Mononuclear cell (primary cell): ENCODE data around the gene PLA2G5. TPM values are rescaled to one million over a fixed set of nuclear protein-coding genes. Genes with fewer than 3 reads are reported as not detected.
"Not testable (repeated sequence)": the region's sequence is repeated elsewhere in the genome, so short reads cannot be mapped to it uniquely, and the experiment has no call there.

Experiments
- H3K27me3 ChIP-seq: 2 replicates; pipeline ENCODE4 v1.6.0; 2011; ENCODE audit warnings: low read length, control low read depth; ENCODE audit not compliant: insufficient read depth
- H3K4me1 ChIP-seq: 2 replicates; pipeline ENCODE4 v1.5.1; 2011; ENCODE audit warnings: mild to moderate bottlenecking, low read length, control low read depth; ENCODE audit not compliant: insufficient read depth
- H3K4me3 ChIP-seq: 2 replicates; pipeline ENCODE4 v1.5.1; 2011; ENCODE audit warnings: mild to moderate bottlenecking, low read length, moderate library complexity
- H3K9me3 ChIP-seq: 2 replicates; pipeline ENCODE4 v1.5.1; 2011; ENCODE audit warnings: low read depth, mild to moderate bottlenecking, control low read depth, low read length
- total RNA-seq: library from RNA; depleted of rRNA; stranded (reverse); fragments of >200 nt; gene quantifications from one replicate; pipeline ENCODE4 v1.2.3, GENCODE V29; 2012

The PLA2G5 gene, protein sequence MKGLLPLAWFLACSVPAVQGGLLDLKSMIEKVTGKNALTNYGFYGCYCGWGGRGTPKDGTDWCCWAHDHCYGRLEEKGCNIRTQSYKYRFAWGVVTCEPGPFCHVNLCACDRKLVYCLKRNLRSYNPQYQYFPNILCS
- not detected for total RNA-seq

DNA sequence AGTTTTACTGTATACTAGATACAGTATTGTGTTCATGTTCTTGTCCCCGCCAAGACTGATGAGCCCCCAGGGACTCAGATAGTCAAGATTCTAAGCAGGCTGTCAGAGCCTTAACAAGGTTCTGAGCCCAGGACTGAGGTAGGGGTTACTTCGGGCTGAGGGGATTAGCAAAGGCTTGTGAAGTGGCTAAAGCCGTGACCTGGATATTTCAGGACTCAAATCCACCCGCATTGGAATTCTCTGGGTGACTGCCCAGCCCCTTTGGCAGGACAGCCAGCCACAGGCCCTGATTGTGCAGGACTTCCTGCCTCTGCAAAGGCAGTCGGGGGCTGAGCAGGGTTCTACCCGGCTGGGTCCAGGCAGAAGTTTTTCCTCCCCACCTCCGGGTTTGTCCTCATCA, at the start of gene PLA2G5:
Gene PLA2G5, plus strand, starts transcription at position 321 of the 400 bp plus-strand sequence. CDS start 14,637 bp downstream, outside the sequence.
- Histone ChIP-seq H3K27me3 (no peaks in the 10 kb centered on the region), H3K4me1 (peaks cover 9% of the 10 kb centered on the region), H3K4me3 (no peak within 1 kb of the TSS), H3K9me3 (no peaks in the 10 kb centered on the region)

DNA sequence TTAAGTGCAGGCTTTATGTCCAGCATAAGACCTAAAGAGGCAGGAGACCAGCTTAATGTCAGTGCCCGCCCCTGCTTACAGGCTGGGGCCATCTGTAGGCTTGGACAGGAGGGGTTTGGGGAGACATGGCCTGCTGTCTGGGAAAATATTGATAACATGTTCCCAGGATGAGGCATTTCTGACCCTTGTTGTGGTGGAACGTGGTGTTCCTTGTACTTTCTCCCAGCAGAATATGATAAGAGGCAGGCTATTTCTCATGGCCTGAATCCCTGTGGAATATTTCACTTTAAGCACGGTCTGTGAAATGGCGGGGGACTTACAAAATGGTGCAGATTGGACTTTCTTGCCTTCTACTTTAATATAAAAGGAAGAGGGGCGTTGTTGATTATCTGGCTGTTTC, 41.9 kb upstream of the PLA2G5 start:
- Histone ChIP-seq H3K4me1 (no peaks in the 10 kb centered on the region), H3K4me3 (no peak overlapping the region), H3K27me3 (peaks cover 15% of the 10 kb centered on the region), H3K9me3 (no peaks in the 10 kb centered on the region)

DNA sequence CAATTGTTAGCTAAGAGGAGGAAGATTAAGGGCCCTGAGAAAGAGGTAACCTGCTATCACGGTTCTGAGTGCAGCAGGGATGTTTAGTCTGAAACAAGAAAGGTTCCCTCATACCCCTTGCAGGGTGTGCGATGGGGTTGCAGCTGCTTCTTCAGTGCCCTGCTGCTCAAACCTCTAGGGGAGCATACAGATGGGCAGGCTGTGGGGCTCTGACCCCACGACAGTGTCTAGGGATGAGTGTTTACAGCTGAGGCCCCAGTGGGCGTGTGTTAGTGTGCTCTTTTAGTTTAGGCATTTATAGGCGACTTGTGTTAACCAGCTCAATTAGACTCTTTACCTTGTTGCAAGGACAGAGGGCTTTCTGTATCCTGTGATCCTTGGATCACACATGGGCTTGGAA, 41.3 kb upstream of the PLA2G5 start:
- Histone ChIP-seq H3K27me3 (peaks cover 12% of the 10 kb centered on the region), H3K4me3 (no peak overlapping the region), H3K4me1 (no peaks in the 10 kb centered on the region), H3K9me3 (no peaks in the 10 kb centered on the region)

DNA sequence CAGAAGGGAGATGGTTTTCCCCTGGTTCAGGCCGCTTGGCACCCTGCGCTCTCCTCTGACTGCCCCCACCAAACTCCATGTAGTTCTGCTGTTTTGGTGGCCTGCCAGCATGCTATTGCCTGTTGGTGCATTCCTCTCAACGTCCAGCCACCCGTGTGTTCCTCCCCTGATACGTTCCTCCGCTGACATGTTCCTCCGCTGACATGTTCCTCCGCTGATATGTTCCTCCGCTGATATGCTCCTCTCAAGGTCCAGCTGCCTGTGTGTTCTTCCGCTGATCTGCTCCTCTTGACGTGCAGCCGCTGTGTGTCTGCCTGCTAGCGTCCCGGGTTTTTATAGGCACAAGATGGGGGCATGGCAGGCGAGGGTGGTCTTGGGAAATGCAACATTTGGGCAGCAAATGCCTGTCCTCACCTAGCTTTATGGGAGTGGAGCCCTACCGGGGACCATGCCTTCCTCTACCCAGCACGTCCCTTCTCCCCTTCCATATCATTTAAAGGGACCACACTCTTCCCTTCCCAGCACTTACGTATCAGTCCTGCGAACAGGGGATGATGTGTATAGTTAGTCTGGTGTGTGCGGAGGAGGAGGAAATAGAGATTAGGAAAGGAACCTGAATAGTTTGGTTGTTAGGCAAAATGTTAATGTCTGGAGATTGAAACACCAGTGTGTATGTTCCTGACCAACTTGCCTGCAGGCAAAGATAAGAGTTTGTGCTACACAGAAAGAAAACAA, 40.6 kb upstream of the PLA2G5 start:
- Histone ChIP-seq H3K27me3 (peaks cover 11% of the 10 kb centered on the region), H3K4me3 (no peak overlapping the region), H3K9me3 (no peaks in the 10 kb centered on the region), H3K4me1 (no peaks in the 10 kb centered on the region)

DNA sequence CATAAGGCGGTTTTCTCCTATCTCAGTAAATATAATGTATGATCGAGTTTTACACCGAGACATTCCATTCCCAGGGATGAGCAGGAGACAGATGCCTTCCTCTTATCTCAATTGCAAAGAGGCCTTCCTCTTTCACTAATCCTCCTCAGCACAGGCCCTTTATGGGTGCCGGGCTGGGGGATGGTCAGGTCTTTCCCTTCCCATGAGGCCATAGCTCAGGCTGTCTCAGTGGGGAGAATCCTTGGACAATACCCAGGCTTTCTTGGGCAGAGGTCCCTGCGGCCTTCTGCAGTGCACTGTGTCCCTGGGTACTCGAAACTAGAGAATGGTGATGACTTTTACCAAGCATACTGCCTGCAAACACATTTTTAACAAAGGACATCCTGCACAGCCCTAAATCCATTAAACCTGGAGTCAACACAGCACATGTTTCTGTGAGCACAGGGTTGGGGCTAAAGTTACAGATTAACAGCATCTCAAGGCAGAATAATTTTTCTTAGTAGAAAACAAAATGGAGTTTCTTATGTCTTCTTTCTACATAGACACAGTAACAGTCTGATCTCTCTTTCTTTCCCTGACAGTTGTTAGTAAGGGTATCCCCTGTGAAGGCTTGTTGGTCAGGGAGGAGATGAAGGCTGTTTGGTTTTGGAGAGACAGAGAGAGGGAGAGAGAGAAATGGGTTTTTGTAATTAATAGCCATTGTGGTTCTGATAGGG, 39.4 kb upstream of the PLA2G5 start:
- H3K27me3 ChIP-seq: peaks cover 11% of the 10 kb centered on the region
- not testable (repeated sequence) for H3K9me3 ChIP-seq, H3K4me1 ChIP-seq, H3K4me3 ChIP-seq

DNA sequence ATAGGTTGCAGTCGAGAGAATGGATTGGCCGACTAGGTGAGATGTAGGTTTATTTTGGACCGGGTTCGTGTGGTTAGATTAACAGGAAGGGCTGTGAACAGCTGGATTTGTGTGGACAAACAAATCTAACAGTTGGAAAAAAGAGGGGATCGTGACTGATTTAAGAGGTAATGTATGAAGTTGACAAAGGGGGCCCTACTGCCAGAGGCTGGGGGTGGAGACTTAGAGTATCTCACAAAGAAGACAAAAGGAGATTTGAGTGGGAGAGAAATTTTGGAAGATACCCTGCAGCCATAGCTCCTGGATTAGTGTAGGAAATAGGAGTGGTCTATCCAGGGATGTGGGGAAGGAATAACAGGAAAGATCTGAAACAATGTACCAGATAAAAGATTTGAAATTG, 38.8 kb upstream of the PLA2G5 start:
- Histone ChIP-seq H3K27me3 (peaks cover 11% of the 10 kb centered on the region), H3K4me3 (no peak overlapping the region), H3K9me3 (peaks cover 8% of the 10 kb centered on the region), H3K4me1 (no peaks in the 10 kb centered on the region)

DNA sequence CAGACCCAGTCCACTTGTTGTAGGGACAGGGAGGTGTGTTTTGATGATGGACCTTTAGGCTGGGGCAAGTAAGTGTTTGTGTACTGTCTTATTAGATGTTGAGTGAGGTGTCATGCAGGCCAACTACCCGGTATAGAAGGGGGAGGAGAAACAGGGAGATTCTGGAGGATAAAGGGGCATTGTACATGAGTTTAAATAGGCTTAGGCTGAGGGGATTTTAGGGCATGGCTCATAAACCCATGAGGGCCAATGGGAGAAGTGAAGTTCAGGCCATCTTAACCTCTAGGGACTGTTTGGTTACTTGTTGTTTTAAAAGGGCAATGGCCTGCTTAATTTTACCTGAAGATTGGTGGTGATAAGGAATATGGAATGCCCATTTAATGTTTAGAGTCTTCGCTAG, 38.2 kb upstream of the PLA2G5 start:
- no peaks in the 10 kb centered on the region for H3K4me1 ChIP-seq
- H3K27me3 ChIP-seq: peaks cover 8% of the 10 kb centered on the region
- H3K9me3 ChIP-seq: peaks cover 8% of the 10 kb centered on the region
- no peak overlapping the region for H3K4me3 ChIP-seq

DNA sequence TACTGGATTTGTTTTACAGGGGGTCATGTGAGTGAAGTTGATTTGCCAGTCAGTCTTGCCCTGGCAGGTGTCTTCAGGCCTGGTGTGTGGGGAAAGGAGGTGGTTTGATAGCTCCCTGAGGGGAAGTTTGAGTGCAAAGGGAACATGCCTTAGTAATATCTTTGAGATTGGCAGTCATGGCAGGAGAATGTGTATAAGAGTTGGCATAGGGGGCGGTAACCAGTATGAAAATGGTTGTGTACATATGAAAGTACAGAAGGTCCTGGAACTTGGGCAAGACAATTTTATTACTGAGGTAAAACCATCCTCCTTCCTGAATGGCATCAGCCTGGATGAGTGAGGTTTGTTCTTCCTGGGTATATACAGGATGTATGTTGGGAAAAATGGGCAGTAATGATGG, 37.6 kb upstream of the PLA2G5 start:
- Histone ChIP-seq H3K4me1 (peaks cover under 1% of the 10 kb centered on the region), H3K9me3 (peaks cover 8% of the 10 kb centered on the region), H3K27me3 (peaks cover 3% of the 10 kb centered on the region), H3K4me3 (no peak overlapping the region)

DNA sequence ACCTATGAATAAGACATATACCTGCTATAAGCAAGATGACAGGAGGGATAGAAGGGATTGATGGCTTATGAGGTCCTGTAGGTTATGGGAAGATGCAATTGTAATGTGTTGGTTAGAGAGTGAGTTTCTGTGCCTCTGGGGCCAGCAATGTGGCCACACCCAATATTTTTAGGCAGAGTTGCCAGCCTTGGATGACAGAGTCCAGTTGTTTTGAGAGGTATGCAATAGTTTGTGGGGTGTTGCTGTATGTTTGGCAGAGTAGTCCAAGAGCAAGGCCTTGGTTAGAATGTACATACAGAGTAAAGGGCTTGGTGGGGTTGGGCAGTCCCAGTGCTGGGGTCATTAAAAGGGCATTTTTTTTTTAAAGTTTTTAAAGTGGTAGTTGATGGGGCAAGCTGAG, 36.6 kb upstream of the PLA2G5 start:
- H3K9me3 ChIP-seq: peaks cover 8% of the 10 kb centered on the region
- no peak overlapping the region for H3K4me3 ChIP-seq
- H3K27me3 ChIP-seq: no peaks in the 10 kb centered on the region
- peaks cover 9% of the 10 kb centered on the region for H3K4me1 ChIP-seq

DNA sequence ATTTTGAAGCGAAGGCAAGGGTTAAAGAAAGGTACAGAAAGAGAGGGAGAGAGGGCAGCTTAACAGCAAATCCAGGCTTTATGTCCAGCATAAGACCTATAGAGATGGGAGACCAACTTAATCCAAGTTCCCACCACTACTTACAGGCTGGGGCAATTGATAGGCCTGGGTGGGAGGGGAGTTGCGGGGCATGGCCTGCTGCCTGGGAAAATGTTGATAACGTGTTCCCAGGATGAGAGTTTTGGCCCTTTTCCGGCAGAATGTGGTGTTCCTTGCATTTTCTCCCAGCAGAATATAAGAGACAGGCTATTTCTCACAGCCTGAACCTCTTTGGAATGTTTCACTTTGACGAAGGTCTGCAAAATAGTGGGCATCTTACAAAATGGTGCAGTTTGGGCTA, 34.9 kb upstream of the PLA2G5 start:
- Histone ChIP-seq H3K4me1 (peaks cover 9% of the 10 kb centered on the region), H3K27me3 (no peaks in the 10 kb centered on the region), H3K9me3 (peaks cover 8% of the 10 kb centered on the region), H3K4me3 (no peak overlapping the region)

DNA sequence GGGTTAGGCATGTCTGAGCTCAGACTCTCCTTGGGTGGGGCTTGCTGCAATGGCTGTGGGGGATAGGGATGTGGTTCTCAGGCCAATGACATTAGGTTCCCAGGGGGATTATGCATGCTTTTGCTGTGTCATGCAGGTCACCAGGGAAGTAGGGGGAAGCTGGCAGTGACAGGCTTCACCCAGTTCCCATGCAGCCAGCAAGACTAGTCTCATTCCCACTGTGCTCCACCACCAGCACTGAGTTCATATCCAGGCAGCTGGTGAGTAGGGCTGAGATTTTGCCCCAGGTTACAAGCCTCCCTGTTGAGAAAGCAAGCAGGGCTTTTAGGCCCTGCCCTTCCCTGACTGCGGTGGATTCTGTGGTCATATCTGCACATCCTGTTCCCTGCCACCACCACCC, 32.1 kb upstream of the PLA2G5 start:
- Histone ChIP-seq H3K9me3 (peaks cover 8% of the 10 kb centered on the region), H3K4me3 (no peak overlapping the region), H3K27me3 (no peaks in the 10 kb centered on the region), H3K4me1 (peaks cover 9% of the 10 kb centered on the region)

DNA sequence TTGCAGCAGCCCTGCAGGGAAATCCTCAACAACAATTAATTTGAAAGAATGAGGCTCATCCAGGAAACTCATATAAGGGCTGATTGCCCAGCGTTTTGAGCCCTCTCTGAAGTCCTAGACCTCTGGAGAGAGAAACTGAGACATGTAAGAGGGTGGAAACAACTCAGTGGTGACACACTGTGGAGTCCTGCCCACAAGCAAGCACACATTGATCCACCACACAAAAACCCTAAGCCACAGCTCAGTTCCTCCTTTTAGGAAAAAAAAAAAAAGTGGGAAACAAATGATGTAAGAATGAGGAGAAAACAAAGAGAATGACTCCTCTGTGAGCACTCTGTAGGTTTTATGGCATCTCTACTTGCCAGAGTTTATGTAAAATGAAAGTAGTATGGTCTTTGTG, 22.9 kb upstream of the PLA2G5 start:
- H3K27me3 ChIP-seq: no peaks in the 10 kb centered on the region
- no peaks in the 10 kb centered on the region for H3K4me1 ChIP-seq
- peaks cover 25% of the 10 kb centered on the region for H3K9me3 ChIP-seq
- no peak overlapping the region for H3K4me3 ChIP-seq

DNA sequence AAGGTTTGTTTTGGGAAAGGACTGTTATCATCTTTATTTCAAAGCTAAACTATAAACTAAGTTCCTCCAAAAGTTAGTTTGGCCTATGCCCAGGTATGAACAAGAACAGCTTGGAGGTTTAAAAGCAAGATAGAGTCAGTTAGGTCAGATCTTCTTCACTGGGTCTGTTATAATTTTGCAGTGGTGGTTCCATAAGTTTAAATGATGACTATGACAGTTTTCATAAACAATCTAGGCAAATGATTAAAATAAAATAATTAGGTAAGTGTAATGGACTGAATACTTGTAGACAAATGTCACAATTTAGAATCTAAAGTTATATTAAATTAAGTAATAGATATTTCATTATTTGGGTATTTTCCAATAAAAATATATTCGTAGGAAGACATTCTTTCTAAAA, 21.4 kb upstream of the PLA2G5 start:
- no peaks in the 10 kb centered on the region for H3K27me3 ChIP-seq
- H3K4me1 ChIP-seq: no peaks in the 10 kb centered on the region
- peaks cover 28% of the 10 kb centered on the region for H3K9me3 ChIP-seq
- H3K4me3 ChIP-seq: no peak overlapping the region

DNA sequence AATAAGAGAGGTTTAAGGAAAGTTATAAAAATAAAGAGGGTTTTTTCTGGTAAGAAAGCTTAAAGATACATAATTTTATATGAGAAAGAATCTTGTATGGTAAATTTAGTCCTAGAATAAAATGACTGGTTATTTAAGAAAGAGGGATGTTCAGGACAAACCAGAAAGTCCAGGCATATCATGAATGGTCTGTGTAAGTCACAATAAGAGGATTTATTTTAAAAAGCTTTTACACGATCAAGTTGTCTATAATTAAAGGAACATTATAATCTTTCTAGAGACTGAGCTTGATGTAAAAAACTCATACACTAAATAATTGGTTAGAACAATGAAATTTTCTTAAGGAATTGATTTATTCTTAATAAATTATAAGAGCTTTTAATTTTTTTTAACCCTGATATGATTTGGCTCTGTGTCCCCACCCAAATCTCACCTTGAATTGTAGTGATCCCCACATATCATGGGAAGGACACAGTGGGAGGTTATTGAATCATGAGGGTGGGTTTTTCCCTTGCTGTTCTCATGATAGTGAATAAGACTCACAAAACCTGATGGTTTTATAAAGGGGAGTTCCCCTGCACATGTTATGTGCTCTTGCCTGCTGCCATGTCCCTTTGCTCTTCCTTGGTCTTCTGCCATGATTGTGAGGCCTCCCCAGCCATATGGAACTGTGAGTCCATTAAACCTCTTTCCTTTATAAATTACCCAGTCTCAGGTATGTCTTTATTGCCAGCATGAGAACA, 20.8 kb upstream of the PLA2G5 start:
- not testable (repeated sequence) for H3K4me3 ChIP-seq, H3K27me3 ChIP-seq, H3K4me1 ChIP-seq
- peaks cover 28% of the 10 kb centered on the region for H3K9me3 ChIP-seq

DNA sequence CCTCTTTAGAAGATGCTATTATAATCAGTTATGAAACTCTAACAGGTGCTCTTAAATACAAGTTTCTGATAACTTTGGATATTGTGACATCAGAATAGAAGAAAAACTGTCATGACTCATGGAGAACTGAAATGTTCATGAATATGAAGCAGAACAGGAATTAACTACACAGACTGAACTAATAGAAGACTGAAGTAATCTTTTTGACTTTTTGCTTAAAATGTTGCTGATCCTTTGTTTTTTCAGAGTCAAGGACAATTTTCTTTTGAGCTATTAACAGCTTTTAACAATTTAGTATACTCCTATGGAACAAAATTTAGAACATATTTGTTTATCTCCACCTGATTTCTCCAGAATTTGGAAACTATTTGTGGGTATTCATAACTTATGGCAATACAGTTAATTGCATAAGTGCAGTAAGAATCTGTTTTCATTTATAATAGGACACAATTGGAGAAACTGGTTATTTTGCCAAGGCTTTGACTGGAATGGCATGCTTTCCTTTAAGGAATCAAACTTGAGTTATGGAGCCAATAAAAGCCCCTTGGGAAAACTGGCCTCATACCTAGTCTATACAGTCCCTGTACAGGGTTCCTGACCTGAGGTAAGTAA, 18.7 kb upstream of the PLA2G5 start:
- H3K4me1 ChIP-seq: no peaks in the 10 kb centered on the region
- H3K27me3 ChIP-seq: no peaks in the 10 kb centered on the region
- H3K9me3 ChIP-seq: peaks cover 28% of the 10 kb centered on the region
- no peak overlapping the region for H3K4me3 ChIP-seq
